Nephron progenitor cell (in vitro differentiated cells): ENCODE measurements around the gene HTR5A.
"Not testable (repeated sequence)": the region's sequence is repeated elsewhere in the genome, so short reads cannot be mapped to it uniquely, and the experiment has no call there.

Experiments used
- DNase-seq: peaks from one replicate; pipeline ENCODE4 v3.0.0; 2021
- H3K27ac Mint-ChIP-seq: 2 replicates; pipeline ENCODE4 v1.8.0; 2021; ENCODE audit warnings: mild to moderate bottlenecking, moderate library complexity, mixed read lengths
- H3K27me3 Mint-ChIP-seq: 2 replicates; pipeline ENCODE4 v1.8.0; 2021; ENCODE audit warnings: mild to moderate bottlenecking, low read depth, mixed read lengths; ENCODE audit not compliant: poor library complexity
- H3K36me3 Mint-ChIP-seq: 2 replicates; pipeline ENCODE4 v1.8.0; 2021; ENCODE audit warnings: low read depth, mixed read lengths
- H3K4me1 Mint-ChIP-seq: 2 replicates; pipeline ENCODE4 v1.8.0; 2021; ENCODE audit warnings: mixed read lengths
- H3K4me3 Mint-ChIP-seq: 2 replicates; pipeline ENCODE4 v1.8.0; 2021; ENCODE audit warnings: mild to moderate bottlenecking, moderate library complexity, mixed read lengths
- H3K9me3 Mint-ChIP-seq: 2 replicates; pipeline ENCODE4 v1.8.0; 2021; ENCODE audit warnings: mild to moderate bottlenecking, moderate library complexity, mixed read lengths
- CTCF ChIP-seq: fragments of 200-600 bp; sonication (generic); IDR thresholded peaks from 2 replicates; pipeline ENCODE4 v1.5.0; 2021; ENCODE audit warnings: antibody characterized with exemption

HTR5A gene

GRCh38 chr7:155069992-155070751, at the start of gene HTR5A:
HTR5A (plus strand) TSS chr7:155070324; CDS start chr7:155070900, 576 bp downstream.
- Mint-ChIP-seq H3K36me3 (no peaks in the 10 kb centered on the region), H3K4me3 (no peak within 1 kb of the TSS), H3K4me1 (no peaks in the 10 kb centered on the region), H3K9me3 (no peaks in the 10 kb centered on the region), H3K27ac (no peak within 1 kb of the TSS), H3K27me3 (peaks cover 57% of the 10 kb centered on the region)
- TF ChIP-seq CTCF = no peak
- peak; percentile 99 for DNase-seq

- no peak for DNase-seq
- Mint-ChIP-seq H3K4me3 (no peak overlapping the region), H3K27me3 (peaks cover 3% of the 10 kb centered on the region), H3K9me3 (no peaks in the 10 kb centered on the region), H3K27ac (no peak overlapping the region), H3K36me3 (no peaks in the 10 kb centered on the region), H3K4me1 (peaks cover 9% of the 10 kb centered on the region)
- TF ChIP-seq CTCF = no peak
These were observed 49.1 kb upstream of the HTR5A start for GRCh38 chr7:155020996-155021395.

- no peak overlapping the region for H3K27ac Mint-ChIP-seq
- H3K27me3 Mint-ChIP-seq = peaks cover 3% of the 10 kb centered on the region
- no peak overlapping the region for H3K4me3 Mint-ChIP-seq
- H3K9me3 Mint-ChIP-seq = no peaks in the 10 kb centered on the region
- no peak for TF ChIP-seq CTCF
- H3K4me1 Mint-ChIP-seq = peaks cover 9% of the 10 kb centered on the region
- no peaks in the 10 kb centered on the region for H3K36me3 Mint-ChIP-seq
- no peak for DNase-seq
These were observed 48.4 kb upstream of the HTR5A start for GRCh38 chr7:155021699-155022145.

GRCh38 chr7:155027879-155028278, 42.2 kb upstream of the HTR5A start:
- H3K4me1 Mint-ChIP-seq = no peaks in the 10 kb centered on the region
- H3K27ac Mint-ChIP-seq = no peak overlapping the region
- DNase-seq = no peak
- H3K9me3 Mint-ChIP-seq = peaks cover 12% of the 10 kb centered on the region
- peaks cover 12% of the 10 kb centered on the region for H3K27me3 Mint-ChIP-seq
- no peaks in the 10 kb centered on the region for H3K36me3 Mint-ChIP-seq
- TF ChIP-seq CTCF = no peak
- H3K4me3 Mint-ChIP-seq = no peak overlapping the region

- no peak for TF ChIP-seq CTCF
- no peak for DNase-seq
- Mint-ChIP-seq H3K27me3 (peaks cover 8% of the 10 kb centered on the region), H3K9me3 (peaks cover 12% of the 10 kb centered on the region), H3K27ac (no peak overlapping the region), H3K4me3 (no peak overlapping the region), H3K4me1 (no peaks in the 10 kb centered on the region), H3K36me3 (no peaks in the 10 kb centered on the region)
These were observed 37.1 kb upstream of the HTR5A start for GRCh38 chr7:155032978-155033377.

GRCh38 chr7:155034495-155034894, 35.6 kb upstream of the HTR5A start:
- not testable (repeated sequence) for H3K27me3 Mint-ChIP-seq, H3K9me3 Mint-ChIP-seq, DNase-seq, H3K4me1 Mint-ChIP-seq, H3K27ac Mint-ChIP-seq, H3K36me3 Mint-ChIP-seq, H3K4me3 Mint-ChIP-seq
